Measurements from ENCODE around the gene CDKN2B. TPM values are rescaled to one million over a fixed set of nuclear protein-coding genes. Genes with fewer than 3 reads are reported as not detected.

CDKN2B gene
- total RNA-seq, 4 donors from 2014 or later: 37.6 to 83.2 (median 55.0) TPM

DNA sequence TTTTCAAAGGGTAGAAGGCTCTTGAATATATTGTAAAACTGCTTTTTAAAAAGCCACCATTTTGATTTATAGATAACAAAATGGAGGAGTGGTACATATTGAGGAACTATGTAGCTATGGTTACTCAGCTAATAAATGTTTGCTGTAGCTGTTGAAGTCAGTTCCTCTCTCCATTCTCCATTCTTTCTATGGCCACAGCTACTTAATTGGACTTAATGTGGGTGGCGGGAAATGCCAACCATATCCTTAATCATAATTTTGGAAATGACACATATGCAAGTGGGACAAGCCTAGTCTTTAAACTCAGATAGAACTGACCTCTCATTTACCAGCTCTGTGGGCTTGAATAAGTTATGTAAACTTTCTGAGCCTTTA is 25.6 kb downstream of the CDKN2B start:
- intact Hi-C loops (cut with DNase I; ENCODE audit: low total_unique reads): no loop called here
- 54 to 70% methylated on average over 1 of the region's 1 CpG for WGBS, 2 donors
- no peak for DNase-seq (ENCODE audit: low spot score in 2 of 2)
- H3K4me3 ChIP-seq (ENCODE audit: low read depth, poor library complexity, severe bottlenecking): no peak overlapping the region
- TF ChIP-seq, protein P1, sequence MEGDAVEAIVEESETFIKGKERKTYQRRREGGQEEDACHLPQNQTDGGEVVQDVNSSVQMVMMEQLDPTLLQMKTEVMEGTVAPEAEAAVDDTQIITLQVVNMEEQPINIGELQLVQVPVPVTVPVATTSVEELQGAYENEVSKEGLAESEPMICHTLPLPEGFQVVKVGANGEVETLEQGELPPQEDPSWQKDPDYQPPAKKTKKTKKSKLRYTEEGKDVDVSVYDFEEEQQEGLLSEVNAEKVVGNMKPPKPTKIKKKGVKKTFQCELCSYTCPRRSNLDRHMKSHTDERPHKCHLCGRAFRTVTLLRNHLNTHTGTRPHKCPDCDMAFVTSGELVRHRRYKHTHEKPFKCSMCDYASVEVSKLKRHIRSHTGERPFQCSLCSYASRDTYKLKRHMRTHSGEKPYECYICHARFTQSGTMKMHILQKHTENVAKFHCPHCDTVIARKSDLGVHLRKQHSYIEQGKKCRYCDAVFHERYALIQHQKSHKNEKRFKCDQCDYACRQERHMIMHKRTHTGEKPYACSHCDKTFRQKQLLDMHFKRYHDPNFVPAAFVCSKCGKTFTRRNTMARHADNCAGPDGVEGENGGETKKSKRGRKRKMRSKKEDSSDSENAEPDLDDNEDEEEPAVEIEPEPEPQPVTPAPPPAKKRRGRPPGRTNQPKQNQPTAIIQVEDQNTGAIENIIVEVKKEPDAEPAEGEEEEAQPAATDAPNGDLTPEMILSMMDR (IDR thresholded peaks at IDR 0.05): no peak
- TF ChIP-seq POLR2A (IDR thresholded peaks at IDR 0.05): no peak

DNA sequence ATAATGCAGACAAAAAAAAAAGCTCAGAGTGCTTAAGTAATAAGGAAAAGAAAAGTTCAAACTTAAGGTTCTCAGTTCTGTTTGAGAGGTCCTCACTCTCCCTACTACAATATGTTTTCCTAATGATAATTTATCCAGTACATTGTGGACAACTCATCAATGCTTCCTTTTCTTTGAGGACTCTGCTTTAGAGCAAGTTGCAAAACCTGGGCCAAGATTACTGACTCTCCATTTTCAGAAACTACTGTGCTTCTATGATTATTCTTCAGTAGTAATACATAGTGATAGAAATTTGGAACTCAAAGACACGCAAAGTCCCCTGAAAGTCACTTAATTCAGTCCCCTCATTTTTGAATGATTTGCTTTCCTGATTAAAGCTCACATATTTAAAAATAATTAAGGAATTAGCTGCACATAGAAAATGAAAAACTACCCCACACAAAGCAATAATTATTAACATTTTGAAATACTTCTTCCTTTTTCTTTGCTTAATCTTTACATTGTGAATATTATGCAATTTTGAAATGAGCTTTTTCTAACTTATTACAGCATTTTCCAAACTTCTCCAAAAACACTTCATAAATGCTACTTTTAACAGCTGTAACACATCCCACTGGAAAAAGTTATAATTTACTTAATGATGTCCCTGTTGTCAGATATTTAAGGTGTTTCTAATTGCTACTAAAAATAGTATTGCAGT is 26.1 kb downstream of the CDKN2B start:
- TF ChIP-seq, protein P1 (IDR thresholded peaks at IDR 0.05): no peak
- no peak for TF ChIP-seq POLR2A (IDR thresholded peaks at IDR 0.05)
- no peak for DNase-seq (ENCODE audit: low spot score in 2 of 2)
- intact Hi-C loops (cut with DNase I; ENCODE audit: low total_unique reads): no loop called here
- no peak overlapping the region for H3K4me3 ChIP-seq (ENCODE audit: low read depth, poor library complexity, severe bottlenecking)
- WGBS, 2 donors: 63 to 68% methylated on average over 1 of the region's 1 CpG

DNA sequence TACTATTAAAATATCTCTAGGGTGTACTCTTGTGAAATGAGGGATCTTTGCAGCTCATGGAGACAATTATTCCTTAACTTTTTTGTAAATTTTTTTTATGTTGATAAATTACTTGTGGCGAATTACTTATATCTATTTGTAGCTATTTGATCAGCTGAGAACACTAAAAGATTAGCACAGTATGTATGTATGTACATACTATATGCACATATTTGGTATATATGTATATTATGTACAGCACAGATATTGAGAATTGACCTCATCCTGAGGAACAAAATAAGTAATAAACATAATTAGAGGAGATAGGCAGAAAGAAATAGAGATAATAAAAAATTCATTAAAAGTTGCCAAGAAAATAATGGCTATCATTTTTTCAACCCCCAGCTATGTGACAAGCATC is 26.7 kb downstream of the CDKN2B start:
- TF ChIP-seq POLR2A (IDR thresholded peaks at IDR 0.05): no peak
- TF ChIP-seq, protein P1 (IDR thresholded peaks at IDR 0.05): no peak
- no peak for DNase-seq (ENCODE audit: low spot score in 2 of 2)
- intact Hi-C loops (cut with DNase I; ENCODE audit: low total_unique reads): no loop called here
- WGBS, 2 donors: 54 to 63% methylated on average over 1 of the region's 1 CpG
- H3K4me3 ChIP-seq (ENCODE audit: low read depth, poor library complexity, severe bottlenecking): no peak overlapping the region

DNA sequence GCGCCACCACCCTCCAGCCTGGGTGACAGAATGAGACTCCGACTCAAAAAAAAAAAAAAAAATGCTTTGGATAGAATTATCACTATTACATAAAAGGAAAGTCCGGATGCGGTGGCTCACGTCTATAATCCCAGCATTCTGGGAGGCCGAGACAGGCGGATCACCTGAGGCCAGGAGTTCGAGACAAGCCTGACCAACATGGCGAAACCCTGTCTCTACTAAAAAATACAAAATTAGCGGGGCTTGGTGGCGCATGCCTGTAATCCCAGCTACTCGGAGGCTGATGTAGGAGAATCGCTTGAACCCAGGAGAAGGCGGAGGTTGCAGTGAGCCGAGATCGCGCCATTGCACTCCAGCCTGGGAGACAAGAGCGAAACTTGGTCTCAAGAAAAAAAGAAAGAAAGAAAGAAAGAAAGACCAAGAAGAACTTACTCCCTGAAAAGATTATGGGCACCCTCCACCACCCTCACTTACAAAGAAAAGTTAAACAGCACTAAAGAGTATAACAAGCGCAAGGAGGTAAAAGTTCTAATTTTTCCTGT is 32.7 kb downstream of the CDKN2B start:
- WGBS, 2 donors: 22 to 24% methylated on average over 19 of the region's 19 CpGs
- no peak for TF ChIP-seq POLR2A (IDR thresholded peaks at IDR 0.05)
- TF ChIP-seq, protein P1 (IDR thresholded peaks at IDR 0.05): no peak
- H3K4me3 ChIP-seq (ENCODE audit: low read depth, poor library complexity, severe bottlenecking): no peak overlapping the region
- DNase-seq (ENCODE audit: low spot score in 2 of 2): no peak
- intact Hi-C loops (cut with DNase I; ENCODE audit: low total_unique reads): no loop called here

DNA sequence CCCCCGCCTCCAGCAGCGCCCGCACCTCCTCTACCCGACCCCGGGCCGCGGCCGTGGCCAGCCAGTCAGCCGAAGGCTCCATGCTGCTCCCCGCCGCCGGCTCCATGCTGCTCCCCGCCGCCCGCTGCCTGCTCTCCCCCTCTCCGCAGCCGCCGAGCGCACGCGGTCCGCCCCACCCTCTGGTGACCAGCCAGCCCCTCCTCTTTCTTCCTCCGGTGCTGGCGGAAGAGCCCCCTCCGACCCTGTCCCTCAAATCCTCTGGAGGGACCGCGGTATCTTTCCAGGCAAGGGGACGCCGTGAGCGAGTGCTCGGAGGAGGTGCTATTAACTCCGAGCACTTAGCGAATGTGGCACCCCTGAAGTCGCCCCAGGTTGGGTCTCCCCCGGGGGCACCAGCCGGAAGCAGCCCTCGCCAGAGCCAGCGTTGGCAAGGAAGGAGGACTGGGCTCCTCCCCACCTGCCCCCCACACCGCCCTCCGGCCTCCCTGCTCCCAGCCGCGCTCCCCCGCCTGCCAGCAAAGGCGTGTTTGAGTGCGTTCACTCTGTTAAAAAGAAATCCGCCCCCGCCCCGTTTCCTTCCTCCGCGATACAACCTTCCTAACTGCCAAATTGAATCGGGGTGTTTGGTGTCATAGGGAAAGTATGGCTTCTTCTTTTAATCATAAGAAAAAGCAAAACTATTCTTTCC is 34.2 kb downstream of the CDKN2B start:
- peak in 1 of 2 donors; percentile 86 for DNase-seq (ENCODE audit: low spot score in 2 of 2)
- no peak for TF ChIP-seq POLR2A (IDR thresholded peaks at IDR 0.05)
- TF ChIP-seq, protein P1 (IDR thresholded peaks at IDR 0.05): no peak
- intact Hi-C loops (cut with DNase I; ENCODE audit: low total_unique reads): no loop called here
- H3K4me3 ChIP-seq (ENCODE audit: low read depth, poor library complexity, severe bottlenecking): peak overlapping the region; percentile 17
- WGBS, 2 donors: 0% methylated on average over 47 of the region's 51 CpGs
